Dendritic cell treated with granulocyte-macrophage colony-stimulating factor and Interleukin-4, amounts not matched to agents 40 ng/mL and 50 ng/mL, for 4 days (primary cell): ENCODE data around the gene HOXD13.

Experiments
- H3K27ac Mint-ChIP-seq: one replicate; pipeline ENCODE4 v1.8.0; 2022; ENCODE audit warnings: mild to moderate bottlenecking, mixed read lengths
- H3K27me3 Mint-ChIP-seq: one replicate; pipeline ENCODE4 v1.8.0; 2022; ENCODE audit warnings: mild to moderate bottlenecking, mixed read lengths
- H3K36me3 Mint-ChIP-seq: one replicate; pipeline ENCODE4 v1.8.0; 2022; ENCODE audit warnings: low read depth, mixed read lengths
- H3K4me1 Mint-ChIP-seq: one replicate; pipeline ENCODE4 v1.8.0; 2022; ENCODE audit warnings: low read depth, mixed read lengths
- H3K4me3 Mint-ChIP-seq: one replicate; pipeline ENCODE4 v1.8.0; 2022; ENCODE audit warnings: mild to moderate bottlenecking, moderate library complexity, mixed read lengths
- H3K9me3 Mint-ChIP-seq: one replicate; pipeline ENCODE4 v1.8.0; 2022; ENCODE audit warnings: mixed read lengths
- intact Hi-C: fragments of 100-400 bp; cut with micrococcal nuclease; formaldehyde crosslinking; loops from one replicate; pipeline ENCODE4 v1.15.0; 2022

HOXD13 gene

GRCh38 chr2:176130957-176131847 lies 38.7 kb downstream of the HOXD13 start:
- intact Hi-C loops, result loop anchor here (10.0 kb wide), 1 partner anchor 684 kb away; no protein-coding TSS in a partner anchor
- no peak overlapping the region for H3K27ac Mint-ChIP-seq
- H3K4me1 Mint-ChIP-seq, result peaks cover 34% of the 10 kb centered on the region
- peaks cover 86% of the 10 kb centered on the region for H3K27me3 Mint-ChIP-seq
- H3K4me3 Mint-ChIP-seq, result peak overlapping the region; percentile 55
- H3K36me3 Mint-ChIP-seq, result no peaks in the 10 kb centered on the region
- no peaks in the 10 kb centered on the region for H3K9me3 Mint-ChIP-seq

- no peak overlapping the region for H3K4me3 Mint-ChIP-seq
- H3K4me1 Mint-ChIP-seq, result peaks cover 35% of the 10 kb centered on the region
- H3K27me3 Mint-ChIP-seq, result peaks cover 86% of the 10 kb centered on the region
- H3K27ac Mint-ChIP-seq, result no peak overlapping the region
- no peaks in the 10 kb centered on the region for H3K9me3 Mint-ChIP-seq
- H3K36me3 Mint-ChIP-seq, result no peaks in the 10 kb centered on the region
- intact Hi-C loops, result loop anchor here (10.0 kb wide), 1 partner anchor 683 kb away; no protein-coding TSS in a partner anchor
Observed at GRCh38 chr2:176131848-176132158, 39.3 kb downstream of the HOXD13 start.

DNA sequence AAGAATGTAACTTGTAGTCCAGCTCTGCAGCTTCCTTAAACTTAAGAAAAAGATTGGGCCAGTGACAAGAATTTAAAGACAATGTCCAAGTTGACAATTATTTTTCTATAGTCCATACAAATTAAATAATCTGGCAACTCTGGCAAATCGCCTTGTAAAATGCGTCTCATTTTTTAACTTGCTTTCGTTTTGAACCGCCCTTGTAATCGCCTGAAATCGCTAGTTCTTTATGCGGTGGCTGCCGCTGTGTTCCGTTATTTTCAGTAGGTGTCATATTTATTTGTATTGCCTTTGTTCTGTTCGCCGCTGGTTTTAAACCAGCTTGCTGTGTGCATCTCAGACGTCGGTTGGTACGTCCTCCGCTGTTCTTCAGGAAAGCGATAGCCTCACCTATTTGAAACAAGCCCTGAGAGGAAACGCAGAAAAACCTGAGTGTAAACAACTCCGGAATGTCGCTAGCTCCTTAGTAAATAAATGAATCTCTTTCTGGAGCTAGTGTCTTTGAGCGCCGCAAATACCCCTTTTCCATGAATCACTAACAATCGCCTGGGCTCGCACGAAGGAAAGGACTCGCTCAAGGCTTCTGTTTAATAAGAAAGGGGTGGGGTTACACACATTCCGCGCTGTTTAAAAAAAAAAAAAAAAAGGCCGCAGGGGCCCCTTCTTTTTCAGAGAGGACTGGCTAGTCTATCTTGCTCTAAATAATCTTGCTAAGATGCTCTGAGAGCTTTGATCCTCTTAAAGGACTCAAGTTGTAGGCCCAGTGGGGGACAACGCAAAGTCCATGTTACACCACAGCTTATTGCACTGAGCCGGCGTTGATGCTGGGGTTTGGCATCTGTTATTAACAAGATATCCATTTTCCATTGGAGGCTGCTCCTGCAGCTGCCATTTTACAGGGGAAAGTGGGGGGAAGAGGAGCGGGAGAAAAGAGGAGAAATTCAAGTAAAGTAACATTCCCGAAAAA lies 40.0 kb downstream of the HOXD13 start:
- Mint-ChIP-seq H3K4me3 (peak overlapping the region; percentile 54), H3K36me3 (no peaks in the 10 kb centered on the region), H3K27ac (no peak overlapping the region), H3K4me1 (peaks cover 35% of the 10 kb centered on the region), H3K9me3 (no peaks in the 10 kb centered on the region), H3K27me3 (peaks cover 89% of the 10 kb centered on the region)
- intact Hi-C loops, result loop anchor here (10.0 kb wide), 1 partner anchor 682 kb away; no protein-coding TSS in a partner anchor

DNA sequence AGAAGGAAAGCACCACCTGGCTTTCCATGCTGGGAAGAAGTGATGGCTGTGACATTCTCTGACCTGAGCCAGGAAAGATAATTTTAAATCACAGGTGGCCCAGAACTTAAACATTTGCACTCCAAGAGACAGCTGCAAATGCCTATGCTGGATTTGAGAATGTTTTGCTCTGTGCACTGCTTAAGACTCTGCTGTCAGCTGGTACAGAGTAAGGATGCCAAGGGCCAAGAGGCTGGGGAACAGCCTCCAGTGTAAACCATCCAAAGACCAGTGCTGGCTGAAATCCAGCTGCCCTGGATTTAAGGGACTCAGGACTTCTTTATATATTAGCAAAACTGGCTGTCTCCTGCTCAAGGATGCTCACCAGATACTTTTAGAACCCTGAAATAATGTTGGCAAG lies 40.9 kb downstream of the HOXD13 start:
- Mint-ChIP-seq H3K4me1 (peaks cover 29% of the 10 kb centered on the region), H3K27ac (no peak overlapping the region), H3K36me3 (no peaks in the 10 kb centered on the region), H3K27me3 (peaks cover 89% of the 10 kb centered on the region), H3K4me3 (no peak overlapping the region), H3K9me3 (no peaks in the 10 kb centered on the region)
- intact Hi-C loops, result loop anchor here (10.0 kb wide), 1 partner anchor 681 kb away; no protein-coding TSS in a partner anchor

GRCh38 chr2:176134035-176134434 lies 41.5 kb downstream of the HOXD13 start:
- Mint-ChIP-seq H3K27ac (no peak overlapping the region), H3K27me3 (peaks cover 89% of the 10 kb centered on the region), H3K4me3 (no peak overlapping the region), H3K4me1 (peaks cover 30% of the 10 kb centered on the region), H3K9me3 (no peaks in the 10 kb centered on the region), H3K36me3 (no peaks in the 10 kb centered on the region)
- intact Hi-C loops, result loop anchor here (10.0 kb wide), 1 partner anchor 681 kb away; no protein-coding TSS in a partner anchor

DNA sequence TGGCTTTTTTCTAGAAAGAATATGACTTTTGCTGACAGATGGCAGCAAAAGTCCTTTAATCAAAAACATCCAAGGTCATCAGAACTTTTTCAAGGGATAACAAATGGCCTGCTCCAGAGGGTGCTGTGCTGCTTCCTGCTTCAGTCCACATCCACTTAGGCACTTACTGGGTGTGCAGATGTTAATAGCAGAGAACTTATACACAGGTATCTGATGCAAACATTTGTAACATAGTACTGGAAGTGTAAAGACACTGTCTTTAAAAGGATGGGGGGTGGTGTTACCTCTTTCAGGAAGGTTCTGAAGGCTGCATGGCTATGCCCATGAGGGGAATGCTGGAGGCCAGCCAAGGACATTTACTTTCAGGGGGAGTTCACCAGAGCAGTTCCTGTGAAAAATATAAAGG lies 42.5 kb downstream of the HOXD13 start:
- H3K27ac Mint-ChIP-seq, result no peak overlapping the region
- peaks cover 90% of the 10 kb centered on the region for H3K27me3 Mint-ChIP-seq
- peaks cover 30% of the 10 kb centered on the region for H3K4me1 Mint-ChIP-seq
- no peaks in the 10 kb centered on the region for H3K36me3 Mint-ChIP-seq
- H3K4me3 Mint-ChIP-seq, result no peak overlapping the region
- H3K9me3 Mint-ChIP-seq, result no peaks in the 10 kb centered on the region
- intact Hi-C loops, result loop anchor here (10.0 kb wide), 1 partner anchor 680 kb away; no protein-coding TSS in a partner anchor

DNA sequence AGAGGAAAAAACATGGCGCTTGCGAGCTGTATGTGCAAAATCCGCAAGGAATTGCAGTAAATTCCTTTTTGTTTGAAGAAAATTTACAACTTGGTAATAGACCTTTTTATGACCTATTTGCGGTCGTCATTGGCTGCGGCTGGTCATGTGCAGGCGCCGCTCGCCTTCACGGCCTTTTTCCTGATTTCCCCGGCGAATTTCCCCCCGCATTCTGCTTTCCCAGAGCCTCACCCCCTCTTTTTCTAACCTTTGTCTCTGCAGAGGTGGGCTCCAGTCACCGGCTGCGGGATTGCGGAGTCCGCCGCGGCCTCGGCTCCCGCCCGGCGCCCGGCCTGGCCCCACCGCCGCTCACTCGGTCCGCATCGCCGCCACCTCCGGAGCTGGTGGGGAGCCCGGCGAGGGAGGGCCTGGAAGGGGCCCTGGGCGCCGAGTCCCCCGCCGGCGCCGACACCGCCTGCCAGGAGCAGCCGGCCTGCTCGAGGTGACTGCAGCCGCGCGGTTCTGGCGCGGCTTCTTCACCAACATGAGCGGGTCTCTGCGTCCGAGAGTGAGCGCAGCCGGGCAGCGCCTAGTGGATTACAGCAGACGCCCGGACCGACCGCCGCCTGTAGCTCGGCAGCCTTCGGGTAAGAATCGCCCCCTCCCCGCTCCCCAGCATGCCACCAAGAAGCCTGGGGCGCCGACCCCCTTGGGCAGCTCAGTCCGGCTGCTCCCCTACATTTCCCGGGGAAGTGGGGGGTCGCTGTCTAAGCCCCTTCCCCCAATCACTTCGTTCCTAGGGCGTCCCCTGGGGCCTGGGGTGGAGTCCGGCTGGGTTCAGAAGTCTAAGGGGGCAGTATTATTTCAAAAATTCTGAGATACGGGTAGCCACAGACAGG lies 44.1 kb downstream of the HOXD13 start:
- Mint-ChIP-seq H3K27ac (no peak overlapping the region), H3K4me1 (peaks cover 21% of the 10 kb centered on the region), H3K27me3 (peaks cover 94% of the 10 kb centered on the region), H3K4me3 (peak overlapping the region; percentile 45), H3K36me3 (no peaks in the 10 kb centered on the region), H3K9me3 (no peaks in the 10 kb centered on the region)
- intact Hi-C loops, result loop anchor here (10.0 kb wide), 1 partner anchor 678 kb away; no protein-coding TSS in a partner anchor

- peaks cover 21% of the 10 kb centered on the region for H3K4me1 Mint-ChIP-seq
- no peaks in the 10 kb centered on the region for H3K9me3 Mint-ChIP-seq
- H3K27ac Mint-ChIP-seq, result no peak overlapping the region
- H3K4me3 Mint-ChIP-seq, result no peak overlapping the region
- intact Hi-C loops, result loop anchor here (10.0 kb wide), 1 partner anchor 678 kb away; no protein-coding TSS in a partner anchor
- H3K27me3 Mint-ChIP-seq, result peaks cover 97% of the 10 kb centered on the region
- no peaks in the 10 kb centered on the region for H3K36me3 Mint-ChIP-seq
Observed at GRCh38 chr2:176137252-176137580, 44.7 kb downstream of the HOXD13 start.

DNA sequence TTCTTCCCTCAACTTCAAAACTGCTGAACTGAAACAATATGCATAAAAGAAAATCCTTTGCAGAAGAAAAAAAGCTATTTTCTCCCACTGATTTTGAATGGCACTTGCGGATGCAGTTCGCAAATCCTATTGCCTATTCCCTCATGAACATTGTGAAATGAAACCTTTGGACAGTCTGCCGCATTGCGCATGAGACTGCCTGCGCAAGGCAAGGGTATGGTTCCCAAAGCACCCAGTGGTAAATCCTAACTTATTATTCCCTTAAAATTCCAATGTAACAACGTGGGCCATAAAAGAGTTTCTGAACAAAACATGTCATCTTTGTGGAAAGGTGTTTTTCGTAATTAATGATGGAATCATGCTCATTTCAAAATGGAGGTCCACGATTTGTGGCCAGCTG lies 45.4 kb downstream of the HOXD13 start:
- Mint-ChIP-seq H3K4me3 (no peak overlapping the region), H3K27ac (no peak overlapping the region), H3K36me3 (no peaks in the 10 kb centered on the region), H3K9me3 (no peaks in the 10 kb centered on the region), H3K4me1 (peaks cover 21% of the 10 kb centered on the region), H3K27me3 (peaks cover 97% of the 10 kb centered on the region)
- intact Hi-C loops, result loop anchor here (10.0 kb wide), 1 partner anchor 677 kb away; no protein-coding TSS in a partner anchor

DNA sequence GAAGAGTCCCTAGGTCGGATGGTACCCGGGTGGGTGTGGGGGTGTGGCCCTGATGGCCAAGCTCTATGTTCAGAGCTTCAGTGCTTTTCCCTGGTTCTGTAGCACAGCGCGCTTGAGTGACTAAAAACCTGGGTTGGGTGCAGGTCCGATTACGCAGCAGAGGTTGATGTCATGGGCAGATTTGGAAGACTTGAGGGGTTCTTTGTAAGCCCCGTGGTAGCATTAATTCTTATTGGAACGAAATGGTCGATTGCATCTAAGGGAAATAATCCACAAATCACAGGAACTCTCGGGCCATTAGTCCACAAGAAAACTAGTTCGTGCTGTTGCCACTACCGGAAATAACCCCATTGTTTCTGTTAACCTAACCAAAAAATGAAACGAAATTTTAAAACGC lies 46.0 kb downstream of the HOXD13 start:
- Mint-ChIP-seq H3K27ac (no peak overlapping the region), H3K9me3 (no peaks in the 10 kb centered on the region), H3K4me1 (peaks cover 21% of the 10 kb centered on the region), H3K27me3 (peaks cover 97% of the 10 kb centered on the region), H3K4me3 (no peak overlapping the region), H3K36me3 (no peaks in the 10 kb centered on the region)
- intact Hi-C loops, result loop anchor here (10.0 kb wide), 1 partner anchor 676 kb away; no protein-coding TSS in a partner anchor

- peaks cover 21% of the 10 kb centered on the region for H3K4me1 Mint-ChIP-seq
- peaks cover 97% of the 10 kb centered on the region for H3K27me3 Mint-ChIP-seq
- H3K9me3 Mint-ChIP-seq, result no peaks in the 10 kb centered on the region
- H3K4me3 Mint-ChIP-seq, result no peak overlapping the region
- H3K36me3 Mint-ChIP-seq, result no peaks in the 10 kb centered on the region
- intact Hi-C loops, result loop anchor here (10.0 kb wide), 1 partner anchor 676 kb away; no protein-coding TSS in a partner anchor
- no peak overlapping the region for H3K27ac Mint-ChIP-seq
Observed at GRCh38 chr2:176138923-176139660, 46.6 kb downstream of the HOXD13 start.

DNA sequence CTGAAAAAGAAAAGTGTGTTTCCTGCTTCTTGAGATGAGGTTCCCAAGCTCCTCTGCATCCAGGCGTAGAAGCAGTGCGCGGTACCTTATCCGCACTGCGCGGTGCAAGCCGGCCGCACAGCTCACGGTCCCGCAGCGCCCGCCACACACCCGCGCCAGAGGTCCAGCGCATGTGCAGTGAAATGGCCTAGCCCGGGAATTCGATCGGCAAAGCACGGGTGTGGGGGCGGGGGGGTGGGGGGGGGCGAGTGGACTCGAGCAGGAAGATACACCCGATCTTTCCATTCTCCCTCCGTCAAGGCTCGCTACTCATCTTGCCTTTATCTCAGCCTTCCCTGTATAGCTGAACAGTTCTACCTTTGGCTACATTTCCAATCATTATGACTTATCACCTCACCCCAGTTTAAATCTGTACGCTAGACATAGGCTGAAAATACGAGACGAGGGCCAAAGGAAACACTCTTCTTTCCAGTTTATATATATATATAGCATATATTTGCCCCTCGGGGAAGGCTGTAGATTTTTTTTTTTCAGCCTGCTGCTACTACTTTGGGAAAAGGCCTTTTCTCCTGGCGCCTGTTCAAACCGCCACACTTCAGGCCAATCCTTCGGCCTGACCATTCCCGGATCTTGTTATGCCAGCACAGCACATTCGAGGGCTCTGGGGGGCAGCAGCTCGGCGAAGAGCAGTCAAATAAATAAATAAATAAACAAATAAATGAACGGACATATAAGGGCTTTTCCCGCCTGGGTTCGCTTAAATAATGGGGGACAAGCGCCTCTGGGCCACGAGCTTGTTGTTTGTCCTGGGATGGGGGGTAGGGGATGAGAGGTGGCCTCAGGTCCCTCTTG lies 47.4 kb downstream of the HOXD13 start:
- intact Hi-C loops, result loop anchor here (1.0 to 10.0 kb wide), 4 partner anchors 315 to 675 kb away; no protein-coding TSS in a partner anchor
- Mint-ChIP-seq H3K9me3 (no peaks in the 10 kb centered on the region), H3K4me1 (peaks cover 21% of the 10 kb centered on the region), H3K36me3 (no peaks in the 10 kb centered on the region), H3K27me3 (peaks cover 97% of the 10 kb centered on the region), H3K27ac (no peak overlapping the region), H3K4me3 (no peak overlapping the region)
